DMS114 treated with DMSO at 0.1 percent for 48 hours (cell line): ENCODE results near the gene CTSE.
"Not testable (repeated sequence)": the region's sequence is repeated elsewhere in the genome, so short reads cannot be mapped to it uniquely, and the experiment has no call there.

ENCODE experiments used
- DNase-seq: peaks from one replicate; lab custom pipeline; 2025; ENCODE audit not compliant: unreplicated experiment; lab: John Stamatoyannopoulos, UW

Gene CTSE

GRCh38 chr1:206020393-206021007 is 3.2 kb downstream of the CTSE start:
- no peak for DNase-seq

GRCh38 chr1:206015071-206015470 is 8.6 kb downstream of the CTSE start:
- DNase-seq: no peak

- no peak for DNase-seq
Measured at GRCh38 chr1:206014601-206015000, 9.1 kb downstream of the CTSE start.

GRCh38 chr1:206013026-206013795 is 10.5 kb downstream of the CTSE start:
- no peak for DNase-seq

- no peak for DNase-seq
Measured at GRCh38 chr1:206012086-206012859, 11.4 kb downstream of the CTSE start.

- DNase-seq: no peak
Measured at GRCh38 chr1:206011057-206011456, 12.6 kb downstream of the CTSE start.

GRCh38 chr1:206010060-206010459 is 13.6 kb downstream of the CTSE start:
- no peak for DNase-seq

- DNase-seq: no peak
Measured at GRCh38 chr1:206006946-206007345, 16.7 kb downstream of the CTSE start.

- DNase-seq: no peak
Measured at GRCh38 chr1:206005778-206006180, 17.9 kb downstream of the CTSE start.

- no peak for DNase-seq
Measured at GRCh38 chr1:206005234-206005633, 18.5 kb downstream of the CTSE start.

- no peak for DNase-seq
Measured at GRCh38 chr1:206004826-206005225, 18.9 kb downstream of the CTSE start.

GRCh38 chr1:206003854-206004800 is 19.6 kb downstream of the CTSE start:
- no peak for DNase-seq

GRCh38 chr1:206002871-206003801 is 20.6 kb downstream of the CTSE start, which contains the start of gene RAB7B:
TSS of gene RAB7B (minus strand) at chr1:206003395. CDS start at chr1:205994135, 9,260 bp downstream.
- DNase-seq: no peak

- DNase-seq: no peak
Measured at GRCh38 chr1:206002160-206002559, 21.5 kb downstream of the CTSE start.

GRCh38 chr1:206001476-206001888 is 22.2 kb downstream of the CTSE start:
- DNase-seq: no peak

- DNase-seq: no peak
Measured at GRCh38 chr1:206000641-206001339, 22.9 kb downstream of the CTSE start.

- DNase-seq: no peak
Measured at GRCh38 chr1:205998457-205999241, 25.0 kb downstream of the CTSE start.

GRCh38 chr1:205996641-205997040 is 27.1 kb downstream of the CTSE start:
- DNase-seq: not testable (repeated sequence)
